H9 (cell line): Measurements from ENCODE around the gene GLP2R. TPM values are rescaled to one million over a fixed set of nuclear protein-coding genes. Genes with fewer than 3 reads are reported as not detected.
A peak's percentile ranks its signal among the peaks of the same experiment; 100 is the strongest.

Experiments
- DNase-seq: peaks from one replicate; pipeline ENCODE4 v3.0.0-alpha.2; 2017
- H2AFZ ChIP-seq: one replicate; pipeline ENCODE4 v1.6.1; 2013; ENCODE audit warnings: mild to moderate bottlenecking, low read length, control low read depth, moderate library complexity
- H2AK5ac ChIP-seq: 2 replicates; pipeline ENCODE4 v1.6.1; 2013; ENCODE audit warnings: low read length, control low read depth, mixed read lengths; ENCODE audit not compliant: insufficient read length
- H2BK120ac ChIP-seq: one replicate; pipeline ENCODE4 v1.6.1; 2013; ENCODE audit warnings: low read depth, mild to moderate bottlenecking, low read length, control low read depth, inconsistent platforms; ENCODE audit not compliant: poor library complexity, severe bottlenecking
- H2BK12ac ChIP-seq: 2 replicates; pipeline ENCODE4 v1.6.1; 2013; ENCODE audit warnings: low read length, control low read depth, mixed read lengths, low read depth; ENCODE audit not compliant: insufficient read length
- H2BK15ac ChIP-seq: 2 replicates; pipeline ENCODE4 v1.6.1; 2013; ENCODE audit warnings: low read depth, low read length, control low read depth
- H2BK20ac ChIP-seq: one replicate; pipeline ENCODE4 v1.6.1; 2013; ENCODE audit warnings: low read depth, mild to moderate bottlenecking, low read length, control low read depth, inconsistent platforms; ENCODE audit not compliant: poor library complexity, severe bottlenecking
- H2BK5ac ChIP-seq: 2 replicates; pipeline ENCODE4 v1.6.1; 2013; ENCODE audit warnings: low read length, control low read depth, mixed read lengths; ENCODE audit not compliant: insufficient read length
- H3K14ac ChIP-seq: 2 replicates; pipeline ENCODE4 v1.6.1; 2013; ENCODE audit warnings: low read length, control low read depth; ENCODE audit not compliant: insufficient read depth
- H3K18ac ChIP-seq: 2 replicates; pipeline ENCODE4 v1.6.1; 2013; ENCODE audit warnings: low read depth, mild to moderate bottlenecking, mixed read lengths, low read length, control low read depth; ENCODE audit not compliant: insufficient read length
- H3K23ac ChIP-seq: 2 replicates; pipeline ENCODE4 v1.6.1; 2013; ENCODE audit warnings: low read length, control low read depth, mixed read lengths, low read depth; ENCODE audit not compliant: insufficient read length
- H3K23me2 ChIP-seq: 2 replicates; pipeline ENCODE4 v1.6.1; 2013; ENCODE audit warnings: low read depth, mild to moderate bottlenecking, mixed read lengths, low read length, control low read depth; ENCODE audit not compliant: insufficient read length, poor library complexity, severe bottlenecking
- H3K27ac ChIP-seq: 2 replicates; pipeline ENCODE4 v1.5.1; 2013; ENCODE audit warnings: low read length, control low read depth, mixed read lengths, low read depth; ENCODE audit not compliant: insufficient read length
- H3K27me3 ChIP-seq: 2 replicates; pipeline ENCODE4 v1.6.1; 2013; ENCODE audit warnings: low read length, control low read depth, inconsistent platforms; ENCODE audit not compliant: insufficient read depth
- H3K4ac ChIP-seq: 2 replicates; pipeline ENCODE4 v1.6.1; 2013; ENCODE audit warnings: low read depth, mild to moderate bottlenecking, control low read depth, inconsistent platforms, low read length, moderate library complexity
- H3K4me1 ChIP-seq: 2 replicates; pipeline ENCODE4 v1.6.1; 2013; ENCODE audit warnings: low read length, control low read depth, inconsistent platforms; ENCODE audit not compliant: insufficient read depth
- H3K4me2 ChIP-seq: 2 replicates; pipeline ENCODE4 v1.6.1; 2013; ENCODE audit warnings: low read length, control low read depth, mixed read lengths; ENCODE audit not compliant: insufficient read length, insufficient read depth
- H3K56ac ChIP-seq: 2 replicates; pipeline ENCODE4 v1.6.1; 2013; ENCODE audit warnings: low read depth, mild to moderate bottlenecking, mixed read lengths, low read length, control low read depth; ENCODE audit not compliant: insufficient read length
- H3K79me1 ChIP-seq: 2 replicates; pipeline ENCODE4 v1.6.1; 2013; ENCODE audit warnings: low read depth, mild to moderate bottlenecking, moderate library complexity, low read length, control low read depth, inconsistent platforms; ENCODE audit not compliant: insufficient read depth, poor library complexity, severe bottlenecking
- H3K79me2 ChIP-seq: 2 replicates; pipeline ENCODE4 v1.6.1; 2013; ENCODE audit warnings: low read length, control low read depth, inconsistent platforms; ENCODE audit not compliant: insufficient read depth
- H3K9ac ChIP-seq: 2 replicates; pipeline ENCODE4 v1.6.1; 2013; ENCODE audit warnings: low read length, control low read depth, mixed read lengths; ENCODE audit not compliant: insufficient read length; ENCODE audit errors: extremely low read depth
- H3K9me3 ChIP-seq: one replicate; pipeline ENCODE4 v1.6.1; 2013; ENCODE audit warnings: low read depth, low read length, inconsistent platforms; ENCODE audit not compliant: control insufficient read depth
- H3T11ph ChIP-seq: one replicate; pipeline ENCODE4 v1.6.1; 2013; ENCODE audit warnings: mild to moderate bottlenecking, low read length, control low read depth, inconsistent platforms
- H4K20me1 ChIP-seq: one replicate; pipeline ENCODE4 v1.6.1; 2013; ENCODE audit not compliant: control insufficient read depth, insufficient read length, insufficient read depth
- H4K5ac ChIP-seq: 2 replicates; pipeline ENCODE4 v1.6.1; 2013; ENCODE audit warnings: low read depth, mild to moderate bottlenecking, mixed read lengths, low read length, control low read depth; ENCODE audit not compliant: insufficient read length
- H4K8ac ChIP-seq: replicated peaks from 2 replicates; pipeline ENCODE4 v1.6.1; 2013; ENCODE audit warnings: low read length, control low read depth, mixed read lengths, low read depth; ENCODE audit not compliant: insufficient read length
- H4K91ac ChIP-seq: 2 replicates; pipeline ENCODE4 v1.6.1; 2013; ENCODE audit warnings: low read depth, mild to moderate bottlenecking, moderate library complexity, mixed read lengths, low read length, control low read depth; ENCODE audit not compliant: insufficient read length
- H3K27ac Mint-ChIP-seq, 3 experiments: 2 replicates in 2 of 3; 3 replicates in 1 of 3; pipeline ENCODE4 v1.8.0; 2020 to 2021; ENCODE audit warnings: mixed read lengths in 3 of 3, mild to moderate bottlenecking in 1 of 3, moderate library complexity in 1 of 3
- H3K27me3 Mint-ChIP-seq: 2 replicates; pipeline ENCODE4 v1.8.0; 2021; ENCODE audit warnings: low read depth, mild to moderate bottlenecking, moderate library complexity, mixed read lengths
- H3K36me3 Mint-ChIP-seq, 3 experiments: 2 replicates in 2 of 3; 3 replicates in 1 of 3; pipeline ENCODE4 v1.8.0; 2020 to 2021; ENCODE audit warnings: low read depth in 3 of 3, mixed read lengths in 3 of 3; ENCODE audit not compliant: insufficient read depth in 1 of 3
- H3K4me1 Mint-ChIP-seq, 2 experiments: 2 replicates each; pipeline ENCODE4 v1.8.0; 2020; ENCODE audit warnings: mixed read lengths in 2 of 2
- H3K4me3 Mint-ChIP-seq, 2 experiments: 2 replicates in 1 of 2; 3 replicates in 1 of 2; pipeline ENCODE4 v1.8.0; 2020 to 2021; ENCODE audit warnings: mild to moderate bottlenecking in 2 of 2, mixed read lengths in 2 of 2, moderate library complexity in 1 of 2
- H3K9me3 Mint-ChIP-seq, 2 experiments: 2 replicates in 1 of 2; 3 replicates in 1 of 2; pipeline ENCODE4 v1.8.0; 2020; ENCODE audit warnings: mild to moderate bottlenecking in 2 of 2, mixed read lengths in 2 of 2, moderate library complexity in 1 of 2
- CTCF ChIP-seq: fragments of 200-600 bp; sonication (generic); conservative IDR thresholded peaks from 3 replicates; pipeline ENCODE4 v1.8.0; 2021; ENCODE audit warnings: antibody characterized with exemption, mild to moderate bottlenecking
- WGBS: extraction: QIAGEN DNeasy Blood & Tissue Kit; methylation state at CpG from one replicate; pipeline ENCODE4 v1.1.7; 2013; ENCODE audit warnings: missing lambda C conversion rate, low lambda C conversion rate, mixed read lengths; ENCODE audit not compliant: insufficient read length; ENCODE audit errors: extremely low coverage; 5-methylcytosine and 5-hydroxymethylcytosine counted together
- total RNA-seq: library from RNA; stranded (reverse); gene quantifications from 2 replicates; pipeline ENCODE4 v1.2.1, GENCODE V29; 2021

The GLP2R gene
- total RNA-seq, 1 experiment from 2014 or later, result not detected

DNA sequence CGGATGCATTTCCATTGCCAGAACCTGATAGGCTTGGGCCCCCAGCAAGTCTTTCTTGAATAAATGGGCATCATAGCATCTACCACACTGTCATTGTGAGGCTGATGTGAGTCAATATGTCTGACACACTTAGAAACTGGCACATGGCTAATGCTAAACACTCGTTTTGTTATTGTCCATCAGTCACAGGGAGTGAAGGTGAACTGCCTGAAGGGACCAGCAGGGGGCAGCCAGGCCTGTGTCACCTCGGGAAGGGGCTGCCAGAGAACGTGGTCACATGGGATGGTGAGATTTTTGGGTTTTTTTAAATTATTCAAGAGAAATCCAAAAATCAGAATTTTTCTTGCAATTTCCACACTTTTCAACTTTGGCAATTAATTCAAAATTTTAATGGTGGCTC lies 80.2 kb downstream of the GLP2R start:
- H3T11ph ChIP-seq, result no peak overlapping the region
- H3K23me2 ChIP-seq, result no peaks in the 10 kb centered on the region
- no peak overlapping the region for H4K8ac ChIP-seq
- H3K4me1 ChIP-seq, result no peaks in the 10 kb centered on the region; the same call in 1 of the 2 replicates
- H3K9me3 ChIP-seq, result no peaks in the 10 kb centered on the region
- H3K4me2 ChIP-seq, result no peak overlapping the region
- no peak overlapping the region for H3K23ac ChIP-seq
- H3K79me2 ChIP-seq, result no peaks in the 10 kb centered on the region
- H2BK5ac ChIP-seq, result no peak overlapping the region
- Mint-ChIP-seq H3K4me3 (no peak overlapping the region), H3K36me3 (no peaks in the 10 kb centered on the region; a peak in 1 of 7 replicates), H3K27ac (no peak overlapping the region), H3K4me1 (peaks cover 14 to 38% of the 10 kb centered on the region in 2 experiments), H3K9me3 (peaks cover 0 to 2% of the 10 kb centered on the region in 2 experiments; a peak in 2 of 5 replicates), H3K27me3 (peaks cover 8% of the 10 kb centered on the region; the same call in 1 of the 2 replicates)
- no peak overlapping the region for H4K91ac ChIP-seq
- H3K14ac ChIP-seq, result no peak overlapping the region
- no peak overlapping the region for H3K27ac ChIP-seq
- H3K18ac ChIP-seq, result no peak overlapping the region
- peak; percentile 82 for TF ChIP-seq CTCF
- H3K56ac ChIP-seq, result no peak overlapping the region
- no peaks in the 10 kb centered on the region for H3K27me3 ChIP-seq
- no peak overlapping the region for H3K4ac ChIP-seq
- H2BK20ac ChIP-seq, result no peak overlapping the region
- H3K79me1 ChIP-seq, result no peaks in the 10 kb centered on the region
- H2AK5ac ChIP-seq, result no peak overlapping the region
- peak; percentile 79 for DNase-seq
- no peaks in the 10 kb centered on the region for H4K20me1 ChIP-seq
- no peak overlapping the region for H4K5ac ChIP-seq
- H2BK12ac ChIP-seq, result no peak overlapping the region
- no CpG with 5 or more reads among the region's 4 CpGs for WGBS
- H3K9ac ChIP-seq, result no peak overlapping the region
- H2AFZ ChIP-seq, result no peak overlapping the region
- no peak overlapping the region for H2BK120ac ChIP-seq
- no peak overlapping the region for H2BK15ac ChIP-seq
